Heart left ventricle (tissue), 16 donors: ENCODE measurements around the gene COL23A1. TPM values are rescaled to one million over a fixed set of nuclear protein-coding genes. Genes with fewer than 3 reads are reported as not detected.

ENCODE experiments used
- ATAC-seq, 4 donors: fragments of 200-7000 bp; cut with Tn5 transposase; one replicate each; pipeline ENCODE4 v1.9.1; 2020 to 2022; ENCODE audit warnings: moderate library complexity in 4 of 4, mild to moderate bottlenecking in 3 of 4, moderate number of reproducible peaks in 1 of 4
- DNase-seq, 5 donors: peaks; one replicate each; pipeline ENCODE4 v3.0.0-alpha.2; 2020
- H3K27ac ChIP-seq, 12 donors: fragments of 200-600 bp; sonication (generic) in 4 of 12; one replicate each; pipeline versions ENCODE4 v1.5.0 to v1.8.0; 2016 to 2022; ENCODE audit warnings: mild to moderate bottlenecking in 2 of 12
- H3K27me3 ChIP-seq, 9 donors: fragments of 200-600 bp; sonication (generic) in 2 of 9; one replicate each; pipeline versions ENCODE4 v1.5.1 to v1.8.0; 2016 to 2022; ENCODE audit warnings: mild to moderate bottlenecking in 3 of 9
- H3K36me3 ChIP-seq, 9 donors: fragments of 200-600 bp; sonication (generic) in 2 of 9; one replicate each; pipeline versions ENCODE4 v1.5.0 to v1.8.0; 2018 to 2022; ENCODE audit warnings: mild to moderate bottlenecking in 2 of 9
- H3K4me1 ChIP-seq, 12 donors: fragments of 200-600 bp; sonication (generic) in 4 of 12; one replicate each; pipeline versions ENCODE4 v1.5.0 to v1.8.0; 2016 to 2022; ENCODE audit warnings: mild to moderate bottlenecking in 3 of 12
- H3K4me3 ChIP-seq, 12 donors: fragments of 200-600 bp; sonication (generic) in 4 of 12; one replicate each; pipeline versions ENCODE4 v1.5.0 to v1.8.0; 2017 to 2022; ENCODE audit warnings: mild to moderate bottlenecking in 9 of 12, moderate library complexity in 4 of 12
- H3K9me3 ChIP-seq, 12 donors: fragments of 200-600 bp; sonication (generic) in 4 of 12; one replicate each; pipeline versions ENCODE4 v1.5.0 to v1.8.0; 2016 to 2022; ENCODE audit warnings: mild to moderate bottlenecking in 1 of 12
- POLR2A ChIP-seq, 2 donors: fragments of 450-650 bp; IDR thresholded peaks; one replicate each; pipeline ENCODE4 v1.6.1; 2017; ENCODE audit warnings: antibody characterized with exemption in 2 of 2, mild to moderate bottlenecking in 2 of 2, moderate library complexity in 2 of 2
- WGBS, 4 donors: extraction: QIAGEN DNeasy Blood & Tissue Kit in 2 of 4; methylation state at CpG; one replicate each; pipeline versions ENCODE4 v1.1.5 to v1.1.7; 2013 to 2018; 5-methylcytosine and 5-hydroxymethylcytosine counted together
- intact Hi-C, 10 donors: fragments of 100-400 bp; cut with DNase I; formaldehyde crosslinking; loops; one replicate each; pipeline versions ENCODE4 v1.11.1 to v1.14.2; 2022
- polyA plus RNA-seq, 2 donors: library from polyadenylated mRNA; stranded (reverse); fragments of 200-250 nt; gene quantifications; one replicate each; pipeline ENCODE4 v1.2.3, GENCODE V29; 2013
- total RNA-seq, 9 donors: library from RNA; depleted of rRNA in 2 of 9; stranded (reverse); fragments of >200 nt in 2 of 9; fragmentation: NEBNext Ultra II Directional in 3 of 9; extraction: Animal tissue kit (Norgen Biotek cat#: 25700) in 3 of 9; gene quantifications; one replicate each; pipeline versions ENCODE4 v1.1.0 to v1.2.4, GENCODE V29; 2016 to 2023
- TF ChIP-seq, protein P1 (sequence below), 12 donors: fragments of 200-600 bp; sonication (generic) in 4 of 12; IDR thresholded peaks; one replicate each; pipeline versions ENCODE4 v1.5.0 to v1.8.0; 2018 to 2022; ENCODE audit warnings: antibody characterized with exemption in 12 of 12, mild to moderate bottlenecking in 5 of 12
- donor health status: ischemic (EF 13 %, LVEDD 7.1; RV severe dilation, severe dysfunction).
- donor health status: healthy with polysubstance abuse.
- donor health status: DM: no; HTN: yes; CAD: no.
- donor health status: DM: no; HTN: no; CAD: no.
- donor health status: ischemic (EF 25% LVEDD 6.9; RV normal size, moderate dysfunction).
- donor health status: ischemic (EF 25% LVEDD 5.7; RV mildly dilated, moderate dysfunction).
- donor health status: healthy.
- donor health status: DM: yes; HTN: yes; CAD: no.
- donor health status: ischemic (EF 35%, LVEDD 5.7; RV mildly dilated, moderate dysfunction).
- donor health status: nonischemic (EF 11% LVEDD 7.7; RV severe dilation, severe dysfunction).
- donor health status: DM: yes; HTN: yes; CAD: no.
- donor health status: PGD.
- donor health status: ischemic (EF 29% LVEDD 5.4; RV normal size, mild dysfunction).
- donor health status: nonischemic (EF 23%, LVEDD 6.1; RV moderate dilation, normal function).

Gene COL23A1
- total and polyA plus RNA-seq, 11 donors = 6.0 to 33.0 (median 18.8) TPM

DNA sequence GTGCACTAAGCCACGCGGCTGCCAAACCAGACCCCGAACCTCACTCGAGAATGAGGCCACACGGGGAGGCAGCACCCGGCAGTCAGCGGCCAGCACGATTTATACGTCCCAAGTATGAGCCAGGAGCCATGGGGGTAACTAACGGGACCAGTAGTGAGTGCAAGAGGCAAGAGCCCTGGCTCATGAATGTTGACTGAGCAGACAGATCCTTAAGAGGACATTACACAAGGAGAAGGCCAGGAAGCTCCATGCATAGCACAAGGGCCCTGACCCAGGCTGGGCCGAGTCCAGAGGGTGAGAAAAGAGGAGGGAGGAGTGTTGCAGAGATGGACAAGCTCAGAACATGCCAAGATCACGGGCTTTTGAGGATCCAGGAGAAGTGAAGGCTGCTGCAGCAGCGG, 299.0 kb downstream of the COL23A1 start:
- Histone ChIP-seq H3K9me3 (peaks cover 0 to 6% (median 0%) of the 10 kb centered on the region in 12 donors), H3K27me3 (peaks cover 0 to 21% (median 0%) of the 10 kb centered on the region in 9 donors), H3K4me1 (peaks cover 0 to 5% (median 0%) of the 10 kb centered on the region in 12 donors), H3K36me3 (no peaks in the 10 kb centered on the region), H3K27ac (no peak overlapping the region), H3K4me3 (no peak overlapping the region)
- no peak for TF ChIP-seq POLR2A (IDR thresholded peaks at IDR 0.05)
- DNase-seq (peak in 2 of 5 donors; percentile 10 to 47), ATAC-seq (no peak)
- intact Hi-C loops = loop anchor here in 1 of 10 donors (5.0 kb wide), 1 partner anchor 36 kb away; no protein-coding TSS in a partner anchor
- WGBS, 4 donors = 73 to 79% (median 78%) methylated on average over 13 of the region's 13 CpGs

- TF ChIP-seq, protein P1, sequence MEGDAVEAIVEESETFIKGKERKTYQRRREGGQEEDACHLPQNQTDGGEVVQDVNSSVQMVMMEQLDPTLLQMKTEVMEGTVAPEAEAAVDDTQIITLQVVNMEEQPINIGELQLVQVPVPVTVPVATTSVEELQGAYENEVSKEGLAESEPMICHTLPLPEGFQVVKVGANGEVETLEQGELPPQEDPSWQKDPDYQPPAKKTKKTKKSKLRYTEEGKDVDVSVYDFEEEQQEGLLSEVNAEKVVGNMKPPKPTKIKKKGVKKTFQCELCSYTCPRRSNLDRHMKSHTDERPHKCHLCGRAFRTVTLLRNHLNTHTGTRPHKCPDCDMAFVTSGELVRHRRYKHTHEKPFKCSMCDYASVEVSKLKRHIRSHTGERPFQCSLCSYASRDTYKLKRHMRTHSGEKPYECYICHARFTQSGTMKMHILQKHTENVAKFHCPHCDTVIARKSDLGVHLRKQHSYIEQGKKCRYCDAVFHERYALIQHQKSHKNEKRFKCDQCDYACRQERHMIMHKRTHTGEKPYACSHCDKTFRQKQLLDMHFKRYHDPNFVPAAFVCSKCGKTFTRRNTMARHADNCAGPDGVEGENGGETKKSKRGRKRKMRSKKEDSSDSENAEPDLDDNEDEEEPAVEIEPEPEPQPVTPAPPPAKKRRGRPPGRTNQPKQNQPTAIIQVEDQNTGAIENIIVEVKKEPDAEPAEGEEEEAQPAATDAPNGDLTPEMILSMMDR (IDR thresholded peaks at IDR 0.05) = no peak
- no peak for TF ChIP-seq POLR2A (IDR thresholded peaks at IDR 0.05)
- H3K4me1 ChIP-seq = peaks cover 0 to 5% (median 0%) of the 10 kb centered on the region in 12 donors
- intact Hi-C loops = loop anchor here in 1 of 10 donors (5.0 kb wide), 1 partner anchor 37 kb away; no protein-coding TSS in a partner anchor
- peaks cover 0 to 1% (median 0%) of the 10 kb centered on the region in 12 donors for H3K9me3 ChIP-seq
- no peaks in the 10 kb centered on the region for H3K36me3 ChIP-seq
- H3K27ac ChIP-seq = no peak overlapping the region
- 85 to 89% (median 87%) methylated on average over 5 to 7 of the region's 7 CpGs for WGBS, 4 donors
- peaks cover 0 to 21% (median 0%) of the 10 kb centered on the region in 9 donors for H3K27me3 ChIP-seq
- H3K4me3 ChIP-seq = no peak overlapping the region
- ATAC-seq = no peak
- peak in 1 of 5 donors; percentile 34 for DNase-seq
Observed at GRCh38 chr5:178290376-178290775, 299.8 kb downstream of the COL23A1 start.

- no peak for DNase-seq
- WGBS, 4 donors = 68 to 86% (median 80%) methylated on average over 11 of the region's 11 CpGs
- no peak overlapping the region for H3K4me3 ChIP-seq
- TF ChIP-seq, protein P1 (IDR thresholded peaks at IDR 0.05) = no peak
- no peak for TF ChIP-seq POLR2A (IDR thresholded peaks at IDR 0.05)
- no peaks in the 10 kb centered on the region for H3K36me3 ChIP-seq
- peaks cover 0 to 11% (median 1%) of the 10 kb centered on the region in 12 donors for H3K4me1 ChIP-seq
- no peak for ATAC-seq
- no peak overlapping the region for H3K27ac ChIP-seq
- peaks cover 0 to 2% (median 0%) of the 10 kb centered on the region in 12 donors for H3K9me3 ChIP-seq
- intact Hi-C loops = loop anchor here in 5 of 10 donors (5.0 to 10.0 kb wide), 7 partner anchors 135 to 555 kb away; no protein-coding TSS in a partner anchor
- H3K27me3 ChIP-seq = peaks cover 0 to 21% (median 0%) of the 10 kb centered on the region in 9 donors
Observed at GRCh38 chr5:178289438-178289837, 300.8 kb downstream of the COL23A1 start.

DNA sequence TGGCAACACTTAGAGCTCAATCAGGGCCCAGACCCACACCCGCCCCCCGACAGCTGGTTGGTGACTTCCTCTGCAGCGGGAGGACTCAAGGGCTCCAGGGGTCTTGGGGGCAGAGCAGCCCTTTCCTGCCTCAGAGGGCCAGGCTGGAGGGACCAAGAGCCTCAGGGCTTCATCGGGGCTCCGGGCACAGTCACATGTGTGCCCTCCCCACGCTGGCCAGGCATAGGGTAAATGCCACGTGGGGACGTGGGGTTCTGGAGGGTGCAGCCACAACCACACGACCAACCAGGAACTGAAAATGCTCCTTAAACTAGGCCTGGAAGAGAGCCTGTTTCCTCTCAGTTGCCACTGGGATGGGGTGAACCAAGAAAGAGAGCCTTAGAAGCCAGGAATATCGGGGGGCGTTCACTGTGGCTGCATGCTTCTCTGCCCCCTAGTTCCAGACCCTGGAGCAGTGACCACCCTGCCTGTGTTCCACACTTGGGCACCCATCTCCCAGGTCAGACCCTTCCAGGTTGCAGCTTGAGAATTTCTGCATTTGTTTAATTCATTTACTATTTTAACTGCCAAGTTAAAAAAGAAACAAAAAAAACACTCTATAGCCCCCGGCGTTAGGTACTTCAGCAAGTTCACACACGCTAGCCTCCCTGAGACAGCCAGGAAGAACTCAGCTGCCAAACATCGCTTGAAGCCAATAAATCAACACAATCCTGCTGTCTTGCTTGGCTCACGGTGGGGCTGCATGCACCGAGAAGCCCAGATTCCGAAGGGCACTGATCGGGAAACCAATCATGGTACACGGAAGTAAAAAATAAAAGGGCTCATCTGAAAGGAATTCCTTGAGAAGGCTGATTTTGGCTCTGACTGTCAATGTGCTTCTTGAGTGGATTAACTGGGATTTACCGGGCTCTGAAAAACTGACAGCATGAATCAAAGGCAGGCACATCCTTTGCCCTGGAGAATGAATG, 301.5 kb downstream of the COL23A1 start:
- H3K4me3 ChIP-seq = no peak overlapping the region
- TF ChIP-seq POLR2A (IDR thresholded peaks at IDR 0.05) = no peak
- H3K27ac ChIP-seq = no peak overlapping the region
- H3K4me1 ChIP-seq = peaks cover 0 to 11% (median 1%) of the 10 kb centered on the region in 12 donors
- intact Hi-C loops = loop anchor here in 5 of 10 donors (5.0 to 10.0 kb wide), 7 partner anchors 136 to 556 kb away; no protein-coding TSS in a partner anchor
- ATAC-seq = no peak
- 69 to 73% (median 71%) methylated on average over 18 to 21 of the region's 21 CpGs for WGBS, 4 donors
- DNase-seq = peak in 1 of 5 donors; percentile 33
- no peaks in the 10 kb centered on the region for H3K36me3 ChIP-seq
- H3K27me3 ChIP-seq = peaks cover 0 to 21% (median 0%) of the 10 kb centered on the region in 9 donors
- H3K9me3 ChIP-seq = peaks cover 0 to 9% (median 5%) of the 10 kb centered on the region in 12 donors

GRCh38 chr5:178287791-178288105, 302.4 kb downstream of the COL23A1 start:
- no peak overlapping the region for H3K27ac ChIP-seq
- peak; percentile 31 to 64 (median 40) for ATAC-seq
- DNase-seq = peak in 2 of 5 donors; percentile 46 to 64
- peaks cover 0 to 21% (median 0%) of the 10 kb centered on the region in 9 donors for H3K27me3 ChIP-seq
- intact Hi-C loops = loop anchor here in 5 of 10 donors (5.0 to 10.0 kb wide), 7 partner anchors 137 to 557 kb away; no protein-coding TSS in a partner anchor
- no peaks in the 10 kb centered on the region for H3K36me3 ChIP-seq
- peaks cover 0 to 11% (median 1%) of the 10 kb centered on the region in 12 donors for H3K4me1 ChIP-seq
- H3K4me3 ChIP-seq = no peak overlapping the region
- WGBS, 4 donors = 60 to 81% (median 74%) methylated on average over 10 of the region's 10 CpGs
- H3K9me3 ChIP-seq = peaks cover 0 to 12% (median 6%) of the 10 kb centered on the region in 12 donors
- TF ChIP-seq, protein P1 (IDR thresholded peaks at IDR 0.05) = no peak
- no peak for TF ChIP-seq POLR2A (IDR thresholded peaks at IDR 0.05)
